MM.1S (cell line): ENCODE results near the gene SPDEF.

Source experiments
- CTCF ChIP-seq: fragments of 300-600 bp; sonication (generic); IDR thresholded peaks from 2 replicates; pipeline ENCODE4 v1.5.1; 2016; ENCODE audit warnings: antibody characterized with exemption, low read length, mixed read lengths
- EZH2 ChIP-seq: fragments of 300-600 bp; sonication (generic); optimal IDR thresholded peaks from 2 replicates; pipeline ENCODE3; 2017; ENCODE audit warnings: low read depth, mild to moderate bottlenecking, antibody characterized with exemption, low read length, mixed read lengths
- EZH2phosphoT487 ChIP-seq: fragments of 300-600 bp; sonication (generic); IDR thresholded peaks from 2 replicates; pipeline ENCODE4 v1.6.1; 2018; ENCODE audit warnings: antibody characterized with exemption, low read length

- TF ChIP-seq CTCF (no peak), EZH2 (no peak), EZH2phosphoT487 (no peak)
These were observed 21.5 kb downstream of the SPDEF start for GRCh38 chr6:34534656-34535055.
